ENCODE results near the gene PIK3R3.

DNA sequence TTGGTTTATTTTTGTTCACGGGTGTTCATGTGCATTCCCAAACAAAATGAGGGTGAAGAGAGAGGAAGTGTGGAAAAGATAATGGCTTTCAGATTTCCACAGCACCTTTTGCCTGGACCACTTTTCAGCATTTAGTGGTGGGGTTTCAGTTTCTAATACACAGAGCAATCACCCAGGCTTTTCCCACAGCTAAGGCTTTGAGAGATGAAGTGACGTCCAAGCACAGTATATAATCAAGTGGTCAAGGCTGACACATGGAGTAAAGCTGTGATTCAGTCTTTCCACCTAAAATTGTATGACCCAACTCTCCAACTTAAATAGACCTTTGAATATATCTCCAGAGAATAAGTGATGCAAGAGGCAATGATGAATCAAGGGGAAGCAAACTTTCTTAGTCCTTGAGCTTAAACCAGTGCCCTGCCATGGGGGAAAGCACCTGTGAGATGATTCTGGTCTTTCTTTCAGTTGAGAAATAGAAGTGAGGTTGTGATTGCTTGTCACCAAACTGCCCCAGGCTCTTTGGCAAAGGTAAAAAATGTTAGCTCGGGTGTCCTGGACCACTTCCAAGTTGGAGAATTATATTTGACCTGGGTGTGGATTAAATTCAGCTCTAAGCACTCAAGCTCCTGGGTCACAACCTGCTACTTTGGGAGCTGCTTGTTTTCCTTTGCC lies 2.4 kb upstream of the PIK3R3 start:
- TF ChIP-seq, protein P1, sequence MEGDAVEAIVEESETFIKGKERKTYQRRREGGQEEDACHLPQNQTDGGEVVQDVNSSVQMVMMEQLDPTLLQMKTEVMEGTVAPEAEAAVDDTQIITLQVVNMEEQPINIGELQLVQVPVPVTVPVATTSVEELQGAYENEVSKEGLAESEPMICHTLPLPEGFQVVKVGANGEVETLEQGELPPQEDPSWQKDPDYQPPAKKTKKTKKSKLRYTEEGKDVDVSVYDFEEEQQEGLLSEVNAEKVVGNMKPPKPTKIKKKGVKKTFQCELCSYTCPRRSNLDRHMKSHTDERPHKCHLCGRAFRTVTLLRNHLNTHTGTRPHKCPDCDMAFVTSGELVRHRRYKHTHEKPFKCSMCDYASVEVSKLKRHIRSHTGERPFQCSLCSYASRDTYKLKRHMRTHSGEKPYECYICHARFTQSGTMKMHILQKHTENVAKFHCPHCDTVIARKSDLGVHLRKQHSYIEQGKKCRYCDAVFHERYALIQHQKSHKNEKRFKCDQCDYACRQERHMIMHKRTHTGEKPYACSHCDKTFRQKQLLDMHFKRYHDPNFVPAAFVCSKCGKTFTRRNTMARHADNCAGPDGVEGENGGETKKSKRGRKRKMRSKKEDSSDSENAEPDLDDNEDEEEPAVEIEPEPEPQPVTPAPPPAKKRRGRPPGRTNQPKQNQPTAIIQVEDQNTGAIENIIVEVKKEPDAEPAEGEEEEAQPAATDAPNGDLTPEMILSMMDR (IDR thresholded peaks at IDR 0.05): no peak
- TF ChIP-seq POLR2A (IDR thresholded peaks at IDR 0.05): no peak
